ENCODE data around the gene LPIN3.

LPIN3 gene

GRCh38 chr20:41403604-41404003 lies 63.0 kb downstream of the LPIN3 start:
- Histone ChIP-seq H2BK12ac (ENCODE audit: low read length in 2 of 2) (no peak overlapping the region), H3K23ac (ENCODE audit: low read length in 2 of 2) (no peak overlapping the region), H3K18ac (ENCODE audit: low read depth in 1 of 2, low read length in 2 of 2) (no peak overlapping the region), H3K36me3 (ENCODE audit: control insufficient read depth in 1 of 2, insufficient read depth in 2 of 2, low read depth in 1 of 2, low read length in 2 of 2) (peaks cover 38 to 62% of the 10 kb centered on the region in 2 experiments), H4K8ac (ENCODE audit: low read length) (no peak overlapping the region), H3K79me1 (replicated peaks; ENCODE audit: low read length, poor library complexity, severe bottlenecking) (peaks cover 7% of the 10 kb centered on the region), H3K4me2 (ENCODE audit: low read length, poor library complexity, severe bottlenecking) (no peak overlapping the region), H3K27ac (ENCODE audit: low read length, poor library complexity, severe bottlenecking) (no peak overlapping the region), H4K91ac (ENCODE audit: low read length) (no peak overlapping the region), H2AFZ (ENCODE audit: low read depth, low read length) (no peak overlapping the region), H3K9me3 (ENCODE audit: control insufficient read depth, low read length) (no peaks in the 10 kb centered on the region), H3K9ac (ENCODE audit: low read length) (no peak overlapping the region), H3K4ac (ENCODE audit: low read depth in 1 of 2, low read length in 2 of 2) (no peak overlapping the region), H3K4me3 (ENCODE audit: insufficient read depth in 1 of 2, low read depth in 1 of 2, low read length in 2 of 2) (no peak overlapping the region), H2BK5ac (ENCODE audit: low read depth, low read length, poor library complexity, severe bottlenecking) (no peak overlapping the region), H3K4me1 (ENCODE audit: control insufficient read depth, insufficient read depth, low read depth, low read length) (peaks cover 4% of the 10 kb centered on the region), H2BK120ac (ENCODE audit: low read depth, low read length) (no peak overlapping the region), H2BK15ac (ENCODE audit: low read depth, poor library complexity, severe bottlenecking) (no peak overlapping the region), H3K14ac (ENCODE audit: low read length in 2 of 2) (no peak overlapping the region), H2AK5ac (ENCODE audit: low read length, severe bottlenecking) (no peak overlapping the region), H3K27me3 (ENCODE audit: control insufficient read depth in 1 of 2, insufficient read depth in 1 of 2, low read length in 2 of 2) (no peaks in the 10 kb centered on the region)
- DNase-seq = no peak
- 98% methylated on average over 11 of the region's 12 CpGs for WGBS

GRCh38 chr20:41405436-41405835 lies 64.8 kb downstream of the LPIN3 start:
- no peak overlapping the region for H3K18ac ChIP-seq (ENCODE audit: low read depth in 1 of 2, low read length in 2 of 2)
- H3K4me3 ChIP-seq (ENCODE audit: insufficient read depth in 1 of 2, low read depth in 1 of 2, low read length in 2 of 2) = no peak overlapping the region
- H3K4me1 ChIP-seq (ENCODE audit: control insufficient read depth, insufficient read depth, low read depth, low read length) = peaks cover 2% of the 10 kb centered on the region
- no peak overlapping the region for H3K23ac ChIP-seq (ENCODE audit: low read length in 2 of 2)
- WGBS = 98% methylated on average over 3 of the region's 3 CpGs
- no peak overlapping the region for H2BK12ac ChIP-seq (ENCODE audit: low read length in 2 of 2)
- DNase-seq = no peak
- no peak overlapping the region for H3K27ac ChIP-seq (ENCODE audit: low read length, poor library complexity, severe bottlenecking)
- H2AFZ ChIP-seq (ENCODE audit: low read depth, low read length) = no peak overlapping the region
- H2BK15ac ChIP-seq (ENCODE audit: low read depth, poor library complexity, severe bottlenecking) = no peak overlapping the region
- H2BK5ac ChIP-seq (ENCODE audit: low read depth, low read length, poor library complexity, severe bottlenecking) = no peak overlapping the region
- H3K4ac ChIP-seq (ENCODE audit: low read depth in 1 of 2, low read length in 2 of 2) = no peak overlapping the region
- peaks cover 8% of the 10 kb centered on the region for H3K79me1 ChIP-seq (replicated peaks; ENCODE audit: low read length, poor library complexity, severe bottlenecking)
- no peak overlapping the region for H3K9ac ChIP-seq (ENCODE audit: low read length)
- no peaks in the 10 kb centered on the region for H3K9me3 ChIP-seq (ENCODE audit: control insufficient read depth, low read length)
- H3K27me3 ChIP-seq (ENCODE audit: control insufficient read depth in 1 of 2, insufficient read depth in 1 of 2, low read length in 2 of 2) = no peaks in the 10 kb centered on the region
- peaks cover 53 to 80% of the 10 kb centered on the region in 2 experiments for H3K36me3 ChIP-seq (ENCODE audit: control insufficient read depth in 1 of 2, insufficient read depth in 2 of 2, low read depth in 1 of 2, low read length in 2 of 2)
- H4K91ac ChIP-seq (ENCODE audit: low read length) = no peak overlapping the region
- H2AK5ac ChIP-seq (ENCODE audit: low read length, severe bottlenecking) = no peak overlapping the region
- H3K4me2 ChIP-seq (ENCODE audit: low read length, poor library complexity, severe bottlenecking) = no peak overlapping the region
- H4K8ac ChIP-seq (ENCODE audit: low read length) = no peak overlapping the region
- H3K14ac ChIP-seq (ENCODE audit: low read length in 2 of 2) = no peak overlapping the region
- no peak overlapping the region for H2BK120ac ChIP-seq (ENCODE audit: low read depth, low read length)

GRCh38 chr20:41406353-41406752 lies 65.7 kb downstream of the LPIN3 start:
- H2AFZ ChIP-seq (ENCODE audit: low read depth, low read length) = no peak overlapping the region
- H3K27me3 ChIP-seq (ENCODE audit: control insufficient read depth in 1 of 2, insufficient read depth in 1 of 2, low read length in 2 of 2) = no peaks in the 10 kb centered on the region
- H2BK5ac ChIP-seq (ENCODE audit: low read depth, low read length, poor library complexity, severe bottlenecking) = no peak overlapping the region
- H3K9me3 ChIP-seq (ENCODE audit: control insufficient read depth, low read length) = no peaks in the 10 kb centered on the region
- H3K23ac ChIP-seq (ENCODE audit: low read length in 2 of 2) = no peak overlapping the region
- H3K79me1 ChIP-seq (replicated peaks; ENCODE audit: low read length, poor library complexity, severe bottlenecking) = peaks cover 8% of the 10 kb centered on the region
- H4K91ac ChIP-seq (ENCODE audit: low read length) = no peak overlapping the region
- H3K4me3 ChIP-seq (ENCODE audit: insufficient read depth in 1 of 2, low read depth in 1 of 2, low read length in 2 of 2) = no peak overlapping the region
- H2BK15ac ChIP-seq (ENCODE audit: low read depth, poor library complexity, severe bottlenecking) = no peak overlapping the region
- no peak overlapping the region for H3K4me2 ChIP-seq (ENCODE audit: low read length, poor library complexity, severe bottlenecking)
- H2BK120ac ChIP-seq (ENCODE audit: low read depth, low read length) = no peak overlapping the region
- 80% methylated on average over 10 of the region's 10 CpGs for WGBS
- no peak overlapping the region for H4K8ac ChIP-seq (ENCODE audit: low read length)
- no peak overlapping the region for H3K4ac ChIP-seq (ENCODE audit: low read depth in 1 of 2, low read length in 2 of 2)
- no peak overlapping the region for H3K14ac ChIP-seq (ENCODE audit: low read length in 2 of 2)
- H3K18ac ChIP-seq (ENCODE audit: low read depth in 1 of 2, low read length in 2 of 2) = no peak overlapping the region
- no peak for DNase-seq
- H2BK12ac ChIP-seq (ENCODE audit: low read length in 2 of 2) = no peak overlapping the region
- peaks cover 2% of the 10 kb centered on the region for H3K4me1 ChIP-seq (ENCODE audit: control insufficient read depth, insufficient read depth, low read depth, low read length)
- H3K27ac ChIP-seq (ENCODE audit: low read length, poor library complexity, severe bottlenecking) = no peak overlapping the region
- no peak overlapping the region for H2AK5ac ChIP-seq (ENCODE audit: low read length, severe bottlenecking)
- H3K36me3 ChIP-seq (ENCODE audit: control insufficient read depth in 1 of 2, insufficient read depth in 2 of 2, low read depth in 1 of 2, low read length in 2 of 2) = peaks cover 60 to 89% of the 10 kb centered on the region in 2 experiments
- no peak overlapping the region for H3K9ac ChIP-seq (ENCODE audit: low read length)

GRCh38 chr20:41406896-41407444 lies 66.3 kb downstream of the LPIN3 start:
- no peak overlapping the region for H3K4me2 ChIP-seq (ENCODE audit: low read length, poor library complexity, severe bottlenecking)
- no peak overlapping the region for H2BK5ac ChIP-seq (ENCODE audit: low read depth, low read length, poor library complexity, severe bottlenecking)
- 89% methylated on average over 6 of the region's 7 CpGs for WGBS
- no peak overlapping the region for H3K4ac ChIP-seq (ENCODE audit: low read depth in 1 of 2, low read length in 2 of 2)
- H3K4me3 ChIP-seq (ENCODE audit: insufficient read depth in 1 of 2, low read depth in 1 of 2, low read length in 2 of 2) = no peak overlapping the region
- H2BK120ac ChIP-seq (ENCODE audit: low read depth, low read length) = no peak overlapping the region
- no peak overlapping the region for H2BK15ac ChIP-seq (ENCODE audit: low read depth, poor library complexity, severe bottlenecking)
- no peak overlapping the region for H2BK12ac ChIP-seq (ENCODE audit: low read length in 2 of 2)
- no peaks in the 10 kb centered on the region for H3K27me3 ChIP-seq (ENCODE audit: control insufficient read depth in 1 of 2, insufficient read depth in 1 of 2, low read length in 2 of 2)
- no peak for DNase-seq
- no peaks in the 10 kb centered on the region for H3K9me3 ChIP-seq (ENCODE audit: control insufficient read depth, low read length)
- no peak overlapping the region for H3K23ac ChIP-seq (ENCODE audit: low read length in 2 of 2)
- H4K91ac ChIP-seq (ENCODE audit: low read length) = no peak overlapping the region
- H3K27ac ChIP-seq (ENCODE audit: low read length, poor library complexity, severe bottlenecking) = no peak overlapping the region
- H3K79me1 ChIP-seq (replicated peaks; ENCODE audit: low read length, poor library complexity, severe bottlenecking) = peaks cover 8% of the 10 kb centered on the region
- H2AFZ ChIP-seq (ENCODE audit: low read depth, low read length) = no peak overlapping the region
- H3K9ac ChIP-seq (ENCODE audit: low read length) = no peak overlapping the region
- no peak overlapping the region for H2AK5ac ChIP-seq (ENCODE audit: low read length, severe bottlenecking)
- peaks cover 62 to 94% of the 10 kb centered on the region in 2 experiments for H3K36me3 ChIP-seq (ENCODE audit: control insufficient read depth in 1 of 2, insufficient read depth in 2 of 2, low read depth in 1 of 2, low read length in 2 of 2)
- no peak overlapping the region for H3K14ac ChIP-seq (ENCODE audit: low read length in 2 of 2)
- no peaks in the 10 kb centered on the region for H3K4me1 ChIP-seq (ENCODE audit: control insufficient read depth, insufficient read depth, low read depth, low read length)
- H3K18ac ChIP-seq (ENCODE audit: low read depth in 1 of 2, low read length in 2 of 2) = no peak overlapping the region
- H4K8ac ChIP-seq (ENCODE audit: low read length) = no peak overlapping the region
